NCI-H1694 (cell line): ENCODE results near the gene DLK1.

Experiments
- DNase-seq: peaks from one replicate; lab custom pipeline; 2025; lab: John Stamatoyannopoulos, UW

DLK1 gene

GRCh38 chr14:100693877-100694578 lies 32.7 kb upstream of the DLK1 start:
- DNase-seq = no peak

DNA sequence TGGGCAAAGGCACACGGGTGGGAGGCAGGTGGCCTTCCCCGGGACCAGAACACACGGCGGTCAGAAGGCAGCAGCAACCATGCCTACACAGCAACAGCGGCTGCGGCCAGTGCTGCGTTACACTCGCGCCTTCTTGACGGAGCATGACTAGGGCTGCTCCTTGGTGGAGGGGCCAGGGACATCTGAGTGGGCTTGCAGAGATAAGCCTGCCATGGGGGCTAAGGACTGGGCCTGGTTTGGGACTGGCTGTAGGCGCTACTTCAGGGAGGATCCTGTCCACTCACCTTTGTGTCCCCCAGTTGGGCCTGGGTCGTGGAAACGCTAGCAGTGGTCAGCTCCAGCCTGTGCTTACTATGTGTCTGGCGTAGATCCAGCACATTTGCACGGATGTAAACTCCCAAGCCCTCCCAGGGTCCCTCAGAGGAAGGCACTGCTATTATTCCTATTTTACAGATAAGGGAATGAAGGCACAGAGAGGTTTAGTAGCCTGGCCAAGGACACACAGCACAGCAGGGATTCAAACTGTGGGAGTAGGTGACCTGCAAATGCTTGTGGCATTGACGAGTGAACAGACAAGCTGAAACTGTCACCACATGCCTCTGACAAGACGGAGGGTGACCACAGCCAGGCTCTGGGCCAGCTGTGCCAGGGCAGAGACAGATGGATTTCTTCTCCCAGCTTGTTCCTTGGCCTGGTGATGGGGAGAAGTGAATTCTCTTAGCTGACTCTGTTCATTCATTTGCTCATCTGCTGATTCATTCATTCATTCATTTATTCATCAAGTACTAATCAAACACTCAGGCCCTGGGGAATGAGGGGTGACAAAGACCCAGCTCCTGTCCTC lies 31.9 kb upstream of the DLK1 start:
- peak; percentile 26 for DNase-seq

DNA sequence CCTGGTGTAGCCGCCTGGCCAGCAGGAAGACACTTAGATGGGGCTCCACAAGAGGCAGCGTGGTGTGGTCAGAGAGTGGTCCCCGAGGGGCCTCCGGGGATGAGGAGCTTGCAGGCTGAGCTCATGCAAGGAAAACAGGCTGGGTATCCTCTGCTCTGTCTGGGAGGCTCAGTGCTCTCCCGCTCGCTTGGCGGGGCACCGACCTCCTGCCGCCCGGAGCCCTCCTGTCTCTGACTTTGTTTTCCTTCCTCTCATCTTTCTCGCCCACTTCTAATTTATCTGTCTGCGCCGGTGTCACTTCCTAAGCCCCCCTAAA lies 31.3 kb upstream of the DLK1 start:
- DNase-seq = no peak

- no peak for DNase-seq
Measured at GRCh38 chr14:100696008-100696407, 30.7 kb upstream of the DLK1 start.

DNA sequence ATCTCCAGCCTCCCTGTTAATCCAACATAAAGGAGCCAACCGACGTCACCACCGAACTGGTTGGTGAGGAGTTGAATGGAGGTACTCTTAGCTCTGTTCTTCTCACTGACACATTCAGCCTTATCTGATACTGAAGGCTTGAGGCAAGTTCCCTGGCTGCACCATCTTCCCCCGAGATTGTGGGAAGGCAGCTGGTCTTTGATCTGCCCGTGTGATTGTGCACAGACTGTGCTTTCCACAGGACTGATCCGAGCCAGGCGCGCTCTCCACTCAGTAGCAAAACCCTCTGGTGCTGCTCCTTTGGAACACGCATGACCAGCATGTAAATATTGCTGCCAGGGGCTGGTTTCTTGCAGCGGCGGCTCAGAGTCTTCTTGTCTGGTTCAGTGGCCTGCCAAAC lies 30.1 kb upstream of the DLK1 start:
- no peak for DNase-seq

GRCh38 chr14:100698066-100698465 lies 28.6 kb upstream of the DLK1 start:
- DNase-seq = no peak

GRCh38 chr14:100698666-100699448 lies 27.8 kb upstream of the DLK1 start:
- no peak for DNase-seq

DNA sequence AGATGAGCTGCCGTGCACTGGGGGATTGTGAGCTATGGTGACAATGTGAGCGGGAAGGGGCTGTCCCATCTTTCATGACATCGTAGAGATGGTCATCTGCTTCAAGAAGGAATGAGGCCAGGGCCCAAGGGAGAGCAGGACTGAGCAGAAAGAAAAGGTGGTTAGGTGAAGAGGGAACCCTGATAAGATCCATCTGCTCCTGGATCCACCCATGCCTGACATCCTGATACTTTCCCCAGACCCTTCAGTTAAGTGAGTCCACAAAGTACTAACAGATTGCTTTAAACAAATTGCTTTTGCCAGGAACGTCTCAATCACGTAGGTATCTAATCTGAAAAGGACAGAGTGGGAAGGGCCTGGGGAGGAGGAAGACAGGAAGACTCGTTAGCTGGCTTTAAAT lies 25.4 kb upstream of the DLK1 start:
- DNase-seq = no peak

DNA sequence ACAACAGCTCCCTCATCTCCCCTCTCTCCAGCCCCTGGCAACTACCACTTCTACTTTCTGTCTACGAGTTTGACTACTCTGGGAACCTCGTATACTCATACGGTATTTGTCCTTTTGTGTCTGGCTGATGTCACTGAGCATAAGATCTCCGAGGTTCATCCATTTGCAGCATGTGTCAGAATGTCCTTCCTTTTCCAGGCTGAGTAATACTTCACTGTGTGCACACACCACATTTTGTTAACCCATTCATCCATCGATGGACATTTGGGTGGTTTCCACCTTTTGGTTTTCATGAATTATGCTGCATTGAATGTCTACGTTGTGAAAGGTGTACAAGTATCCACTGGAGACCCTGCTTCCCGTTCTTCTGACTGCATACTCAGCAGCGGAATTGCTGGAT lies 24.1 kb upstream of the DLK1 start:
- no peak for DNase-seq

- DNase-seq = no peak
Measured at GRCh38 chr14:100703386-100704220, 23.1 kb upstream of the DLK1 start.

DNA sequence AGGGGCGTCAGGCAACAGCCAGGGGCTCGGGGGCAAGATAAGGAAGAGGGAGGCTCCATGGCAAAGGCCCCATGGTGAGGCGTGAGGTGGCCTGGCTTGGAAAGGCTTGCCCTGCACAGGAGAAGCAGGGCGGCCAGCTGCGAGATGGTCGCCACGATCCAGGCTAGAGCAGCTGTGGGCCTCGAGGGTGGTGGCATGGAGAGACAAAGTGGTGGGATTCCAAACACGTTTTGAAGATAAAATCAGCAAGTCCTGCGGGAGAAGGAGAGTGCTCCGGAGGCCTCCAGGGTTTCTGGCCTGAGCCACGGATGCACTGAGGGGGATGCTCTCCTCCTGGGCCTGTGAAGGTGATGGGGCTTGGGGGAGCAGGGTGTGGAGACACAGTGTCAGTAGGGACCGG lies 20.5 kb upstream of the DLK1 start:
- no peak for DNase-seq

GRCh38 chr14:100706860-100707259 lies 19.8 kb upstream of the DLK1 start:
- DNase-seq = no peak

- DNase-seq = no peak
Measured at GRCh38 chr14:100708425-100709288, 18.0 kb upstream of the DLK1 start.

GRCh38 chr14:100709289-100710284 lies 17.1 kb upstream of the DLK1 start:
- DNase-seq = no peak

DNA sequence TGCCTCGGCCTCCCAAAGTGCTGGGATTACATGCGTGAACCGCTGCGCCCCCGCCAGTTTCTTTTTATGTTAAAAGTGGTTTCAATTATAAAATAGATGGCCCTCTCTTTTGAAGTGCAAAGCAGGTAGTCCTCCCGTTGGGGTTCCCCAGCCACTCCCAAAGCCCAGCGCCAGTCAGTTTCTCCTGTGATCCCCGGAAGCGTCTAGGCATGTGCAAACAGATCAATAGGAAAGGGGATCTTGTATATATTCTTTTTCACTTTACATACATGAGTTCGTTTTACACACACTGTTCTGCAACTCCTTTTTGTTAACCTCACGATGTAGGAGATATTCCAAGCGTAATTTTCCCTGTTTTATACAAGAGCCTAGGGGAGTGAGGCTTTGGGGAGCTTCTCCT lies 16.3 kb upstream of the DLK1 start:
- no peak for DNase-seq

GRCh38 chr14:100710826-100711462 lies 15.7 kb upstream of the DLK1 start:
- no peak for DNase-seq

GRCh38 chr14:100711493-100711892 lies 15.2 kb upstream of the DLK1 start:
- DNase-seq = no peak

GRCh38 chr14:100712490-100712889 lies 14.2 kb upstream of the DLK1 start:
- peak; percentile 32 for DNase-seq

DNA sequence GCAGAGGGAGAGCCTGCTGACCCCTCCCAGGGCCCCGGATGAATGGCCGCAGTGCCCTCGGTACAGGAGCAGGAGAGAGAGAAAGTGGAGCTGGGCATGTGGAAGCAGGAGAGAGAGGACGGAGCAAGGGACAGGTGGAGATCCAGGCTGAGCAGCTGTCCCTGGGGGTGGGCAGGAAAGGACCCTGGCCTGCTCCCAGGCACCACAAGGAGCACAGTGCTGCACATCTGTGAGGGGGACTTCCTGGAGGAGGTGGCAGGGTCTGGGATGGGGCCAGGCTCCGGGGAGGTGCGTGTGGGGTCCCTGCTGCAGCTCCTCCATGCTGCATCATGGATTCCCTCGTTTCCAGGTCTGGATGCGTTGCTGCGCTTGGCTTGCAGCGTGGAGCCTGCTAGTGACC lies 13.0 kb upstream of the DLK1 start:
- no peak for DNase-seq
